ENCODE data around the gene S100A2. TPM values are rescaled to one million over a fixed set of nuclear protein-coding genes. Genes with fewer than 3 reads are reported as not detected.
"Not testable (repeated sequence)": the region's sequence is repeated elsewhere in the genome, so short reads cannot be mapped to it uniquely, and the experiment has no call there.

Gene S100A2
- total and polyA plus RNA-seq, 2 of the 13 experiments (the other 11 are each of a cell fraction or from before 2014, with no cell fraction given), result 1.2 TPM

DNA sequence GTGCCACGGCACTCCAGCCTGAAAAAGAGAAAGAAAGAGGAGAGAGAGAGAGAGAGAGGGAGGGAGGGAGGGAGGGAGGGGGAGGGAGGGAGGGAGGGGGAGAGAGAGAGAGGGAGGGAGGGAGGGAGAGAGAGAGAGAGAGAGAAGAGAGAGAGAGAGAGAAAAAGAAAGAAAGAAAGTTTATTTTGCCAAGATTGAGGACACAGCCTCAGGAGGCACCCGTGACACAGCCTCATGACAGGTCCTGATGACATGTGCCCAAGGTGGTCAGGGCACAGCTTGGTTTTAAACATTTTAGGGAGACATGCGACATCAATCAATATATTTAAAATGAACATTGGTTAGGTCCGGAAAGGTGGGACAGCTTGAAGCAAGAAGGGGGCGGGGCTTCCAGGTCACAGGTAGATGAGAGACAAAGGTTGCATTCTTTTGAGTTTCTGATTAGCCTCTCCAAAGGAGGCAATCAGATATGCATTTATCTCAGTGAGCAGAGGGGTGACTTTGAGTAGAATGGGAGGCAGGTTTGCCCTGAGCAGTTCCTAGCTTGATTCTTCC is 45.4 kb downstream of the S100A2 start:
- H4K20me1 ChIP-seq (ENCODE audit: insufficient read depth, low read length); H3K36me3 ChIP-seq (replicated peaks in 1 of 2; ENCODE audit: control insufficient read depth in 1 of 2, insufficient read depth in 2 of 2, low read length in 2 of 2); H3K9me3 ChIP-seq (ENCODE audit: low read length); DNase-seq (ENCODE audit: low spot score); intact Hi-C loops (cut with micrococcal nuclease; ENCODE audit: unreplicated experiment); H3K27me3 ChIP-seq (ENCODE audit: control insufficient read depth in 1 of 2, insufficient read depth in 2 of 2, low read length in 2 of 2); H3K4me1 ChIP-seq (ENCODE audit: insufficient read depth, low read length); H3K27ac ChIP-seq (ENCODE audit: extremely low read length, insufficient read depth, low read length); H2AFZ ChIP-seq (ENCODE audit: low read length); H3K9ac ChIP-seq (ENCODE audit: insufficient read depth, low read depth, low read length); H3K79me2 ChIP-seq (ENCODE audit: insufficient read depth, low read length); ATAC-seq; BruUV-seq (replicated peaks); in situ Hi-C loops (cut with HindIII; ENCODE audit: extremely low pct_ligation_motif_present, low pct_unique_long_range_greater_than_20kb); CTCF ChIA-PET (ENCODE audit: low intra/inter-chr PET ratio, low total read pairs); H3K4me3 ChIP-seq (replicated peaks in 1 of 3; ENCODE audit: insufficient read depth in 1 of 3, low read depth in 2 of 3, low read length in 3 of 3); H3K4me2 ChIP-seq (ENCODE audit: low read depth, low read length); FAIRE-seq: not testable (repeated sequence)
- TF ChIP-seq HNRNPK (IDR thresholded peaks at IDR 0.05; ENCODE audit: low read depth, low read length, poor library complexity, severe bottlenecking), result peak; percentile 33
- POLR2A ChIA-PET, result interaction anchor here (1.3 to 1.7 kb wide), 2 partner anchors 52 to 114 kb away, joined by 3 to 4 read pairs; partner anchors contain the start of gene CHTOP
- 29% methylated on average over 5 of the region's 5 CpGs for WGBS (ENCODE audit: low lambda C conversion rate)

DNA sequence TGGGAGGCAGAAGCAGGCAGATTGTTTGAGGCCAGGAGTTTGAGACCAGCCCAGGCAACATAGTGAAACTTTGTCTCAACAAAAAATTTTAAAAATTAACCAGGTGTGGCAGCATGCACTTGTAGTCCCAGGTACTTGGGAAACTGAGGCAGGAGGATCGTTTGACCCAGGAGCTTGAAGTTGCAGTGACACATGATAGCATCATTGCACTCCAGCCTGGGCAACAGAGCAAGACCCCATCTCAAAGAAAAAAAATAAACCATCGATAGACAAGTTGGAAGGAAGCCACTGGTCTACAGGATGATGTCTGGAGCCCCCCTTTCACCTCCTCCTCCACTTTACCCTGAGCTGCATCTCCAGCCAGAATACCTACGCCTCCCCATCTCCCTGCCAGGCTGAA is 46.4 kb downstream of the S100A2 start:
- no peak overlapping the region for H2AFZ ChIP-seq (ENCODE audit: low read length)
- H3K27ac ChIP-seq (ENCODE audit: extremely low read length, insufficient read depth, low read length), result no peak overlapping the region
- 29% methylated on average over 3 of the region's 3 CpGs for WGBS (ENCODE audit: low lambda C conversion rate)
- no peaks in the 10 kb centered on the region for H3K79me2 ChIP-seq (ENCODE audit: insufficient read depth, low read length)
- POLR2A ChIA-PET, result no interaction called here
- in situ Hi-C loops (cut with HindIII; ENCODE audit: extremely low pct_ligation_motif_present, low pct_unique_long_range_greater_than_20kb) (loop anchor here (10.0 kb wide), 2 partner anchors 226 to 256 kb away; partner anchors contain the start of gene SLC27A3), intact Hi-C loops (cut with micrococcal nuclease; ENCODE audit: unreplicated experiment) (no loop called here)
- H4K20me1 ChIP-seq (ENCODE audit: insufficient read depth, low read length), result no peaks in the 10 kb centered on the region
- H3K4me3 ChIP-seq (replicated peaks in 1 of 3; ENCODE audit: insufficient read depth in 1 of 3, low read depth in 2 of 3, low read length in 3 of 3), result no peak overlapping the region
- H3K4me2 ChIP-seq (ENCODE audit: low read depth, low read length), result no peak overlapping the region
- DNase-seq (ENCODE audit: low spot score) (no peak), ATAC-seq (no peak), FAIRE-seq (no peak)
- no peaks in the 10 kb centered on the region for H3K36me3 ChIP-seq (replicated peaks in 1 of 2; ENCODE audit: control insufficient read depth in 1 of 2, insufficient read depth in 2 of 2, low read length in 2 of 2)
- H3K4me1 ChIP-seq (ENCODE audit: insufficient read depth, low read length), result no peaks in the 10 kb centered on the region
- CTCF ChIA-PET (ENCODE audit: low intra/inter-chr PET ratio, low total read pairs), result no interaction called here
- BruUV-seq (replicated peaks), result no TSS peak
- no peaks in the 10 kb centered on the region; a peak in 2 of 5 replicates for H3K27me3 ChIP-seq (ENCODE audit: control insufficient read depth in 1 of 2, insufficient read depth in 2 of 2, low read length in 2 of 2)
- H3K9me3 ChIP-seq (ENCODE audit: low read length), result no peaks in the 10 kb centered on the region
- H3K9ac ChIP-seq (ENCODE audit: insufficient read depth, low read depth, low read length), result no peak overlapping the region
- TF ChIP-seq ZNF674 (CRISPR knock-in tag; IDR thresholded peaks at IDR 0.05; ENCODE audit: low read depth), result no peak
- TF ChIP-seq, protein P1, sequence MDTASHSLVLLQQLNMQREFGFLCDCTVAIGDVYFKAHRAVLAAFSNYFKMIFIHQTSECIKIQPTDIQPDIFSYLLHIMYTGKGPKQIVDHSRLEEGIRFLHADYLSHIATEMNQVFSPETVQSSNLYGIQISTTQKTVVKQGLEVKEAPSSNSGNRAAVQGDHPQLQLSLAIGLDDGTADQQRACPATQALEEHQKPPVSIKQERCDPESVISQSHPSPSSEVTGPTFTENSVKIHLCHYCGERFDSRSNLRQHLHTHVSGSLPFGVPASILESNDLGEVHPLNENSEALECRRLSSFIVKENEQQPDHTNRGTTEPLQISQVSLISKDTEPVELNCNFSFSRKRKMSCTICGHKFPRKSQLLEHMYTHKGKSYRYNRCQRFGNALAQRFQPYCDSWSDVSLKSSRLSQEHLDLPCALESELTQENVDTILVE (CRISPR knock-in tag; IDR thresholded peaks at IDR 0.05), result no peak
- no peak for TF ChIP-seq ZBTB7A (CRISPR knock-in tag; IDR thresholded peaks at IDR 0.05)
- no peak for TF ChIP-seq TRIM24 (CRISPR knock-in tag; IDR thresholded peaks at IDR 0.05)
- TF ChIP-seq FOXJ3 (CRISPR knock-in tag; IDR thresholded peaks at IDR 0.05; ENCODE audit: borderline replicate concordance), result no peak
- TF ChIP-seq ZNF292 (CRISPR knock-in tag; IDR thresholded peaks at IDR 0.05; ENCODE audit: borderline replicate concordance, low read depth), result no peak
- TF ChIP-seq ZNF7 (CRISPR knock-in tag; IDR thresholded peaks at IDR 0.05), result no peak
- TF ChIP-seq, protein P2, sequence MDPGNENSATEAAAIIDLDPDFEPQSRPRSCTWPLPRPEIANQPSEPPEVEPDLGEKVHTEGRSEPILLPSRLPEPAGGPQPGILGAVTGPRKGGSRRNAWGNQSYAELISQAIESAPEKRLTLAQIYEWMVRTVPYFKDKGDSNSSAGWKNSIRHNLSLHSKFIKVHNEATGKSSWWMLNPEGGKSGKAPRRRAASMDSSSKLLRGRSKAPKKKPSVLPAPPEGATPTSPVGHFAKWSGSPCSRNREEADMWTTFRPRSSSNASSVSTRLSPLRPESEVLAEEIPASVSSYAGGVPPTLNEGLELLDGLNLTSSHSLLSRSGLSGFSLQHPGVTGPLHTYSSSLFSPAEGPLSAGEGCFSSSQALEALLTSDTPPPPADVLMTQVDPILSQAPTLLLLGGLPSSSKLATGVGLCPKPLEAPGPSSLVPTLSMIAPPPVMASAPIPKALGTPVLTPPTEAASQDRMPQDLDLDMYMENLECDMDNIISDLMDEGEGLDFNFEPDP (CRISPR knock-in tag; conservative IDR thresholded peaks at IDR 0.05), result no peak
- TF ChIP-seq RELA (CRISPR knock-in tag; IDR thresholded peaks at IDR 0.05), result no peak
- TF ChIP-seq TCF12 (IDR thresholded peaks at IDR 0.05), result no peak
- no peak for TF ChIP-seq TCF12 (CRISPR knock-in tag; IDR thresholded peaks at IDR 0.05)
- no peak for TF ChIP-seq KLF15 (CRISPR knock-in tag; IDR thresholded peaks at IDR 0.05; ENCODE audit: borderline replicate concordance)
- TF ChIP-seq, protein P3, sequence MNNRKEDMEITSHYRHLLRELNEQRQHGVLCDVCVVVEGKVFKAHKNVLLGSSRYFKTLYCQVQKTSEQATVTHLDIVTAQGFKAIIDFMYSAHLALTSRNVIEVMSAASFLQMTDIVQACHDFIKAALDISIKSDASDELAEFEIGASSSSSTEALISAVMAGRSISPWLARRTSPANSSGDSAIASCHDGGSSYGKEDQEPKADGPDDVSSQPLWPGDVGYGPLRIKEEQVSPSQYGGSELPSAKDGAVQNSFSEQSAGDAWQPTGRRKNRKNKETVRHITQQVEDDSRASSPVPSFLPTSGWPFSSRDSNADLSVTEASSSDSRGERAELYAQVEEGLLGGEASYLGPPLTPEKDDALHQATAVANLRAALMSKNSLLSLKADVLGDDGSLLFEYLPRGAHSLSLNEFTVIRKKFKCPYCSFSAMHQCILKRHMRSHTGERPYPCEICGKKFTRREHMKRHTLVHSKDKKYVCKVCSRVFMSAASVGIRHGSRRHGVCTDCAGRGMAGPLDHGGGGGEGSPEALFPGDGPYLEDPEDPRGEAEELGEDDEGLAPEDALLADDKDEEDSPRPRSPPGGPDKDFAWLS (CRISPR knock-in tag; IDR thresholded peaks at IDR 0.05; ENCODE audit: borderline replicate concordance), result no peak
- no peak for TF ChIP-seq NFKBIZ (CRISPR knock-in tag; IDR thresholded peaks at IDR 0.05)

All from HepG2 (cell line).